Ishikawa (cell line): ENCODE data around the gene TCFL5.

Experiments used
- CEBPB ChIP-seq: IDR thresholded peaks from 2 replicates; pipeline ENCODE4 v1.6.1; 2012
- CREB1 ChIP-seq: IDR thresholded peaks from 2 replicates; pipeline ENCODE4 v1.6.1; 2012; ENCODE audit warnings: low read depth
- EGR1 ChIP-seq: IDR thresholded peaks from 2 replicates; pipeline ENCODE4 v1.6.1; 2012
- EP300 ChIP-seq: IDR thresholded peaks from 2 replicates; pipeline ENCODE4 v1.6.1; 2012; ENCODE audit warnings: borderline replicate concordance
- FOXM1 ChIP-seq: IDR thresholded peaks from 2 replicates; pipeline ENCODE4 v1.6.1; 2012; ENCODE audit warnings: low read depth, borderline replicate concordance
- MAX ChIP-seq: IDR thresholded peaks from 2 replicates; pipeline ENCODE4 v1.6.1; 2012
- NFIC ChIP-seq: IDR thresholded peaks from 2 replicates; pipeline ENCODE4 v1.6.1; 2012
- RAD21 ChIP-seq: IDR thresholded peaks from 2 replicates; pipeline ENCODE4 v1.6.1; 2012; ENCODE audit warnings: low read depth
- REST ChIP-seq: IDR thresholded peaks from 2 replicates; pipeline ENCODE4 v1.6.1; 2012; ENCODE audit warnings: low read depth, mild to moderate bottlenecking
- TAF1 ChIP-seq: IDR thresholded peaks from 2 replicates; pipeline ENCODE4 v1.6.1; 2012; ENCODE audit warnings: low read depth, mild to moderate bottlenecking
- TCF12 ChIP-seq: IDR thresholded peaks from 2 replicates; pipeline ENCODE4 v1.6.1; 2012; ENCODE audit warnings: low read depth
- TEAD4 ChIP-seq: IDR thresholded peaks from 2 replicates; pipeline ENCODE4 v1.6.1; 2012
- USF1 ChIP-seq: IDR thresholded peaks from 2 replicates; pipeline ENCODE4 v1.6.1; 2012
- YY1 ChIP-seq: IDR thresholded peaks from 2 replicates; pipeline ENCODE4 v1.6.1; 2012; ENCODE audit warnings: low read depth
- ZBTB7A ChIP-seq: IDR thresholded peaks from 2 replicates; pipeline ENCODE4 v1.6.1; 2012; ENCODE audit warnings: low read depth

TCFL5 gene

GRCh38 chr20:62822239-62822787 is 39.3 kb downstream of the TCFL5 start:
- TF ChIP-seq CREB1: no peak
- TF ChIP-seq TEAD4: no peak
- no peak for TF ChIP-seq NFIC
- no peak for TF ChIP-seq REST
- TF ChIP-seq RAD21: no peak
- TF ChIP-seq TCF12: no peak
- no peak for TF ChIP-seq ZBTB7A
- TF ChIP-seq EGR1: no peak
- no peak for TF ChIP-seq USF1
- no peak for TF ChIP-seq FOXM1
- no peak for TF ChIP-seq MAX
- no peak for TF ChIP-seq EP300
- no peak for TF ChIP-seq TAF1
- TF ChIP-seq CEBPB: no peak
- TF ChIP-seq YY1: no peak

- TF ChIP-seq ZBTB7A (peak; percentile 26; the same call in 1 of the 2 replicates), MAX (no peak), USF1 (no peak)
Observed at GRCh38 chr20:62821726-62822210, 39.9 kb downstream of the TCFL5 start.

GRCh38 chr20:62820962-62821725 is 40.5 kb downstream of the TCFL5 start:
- no peak for TF ChIP-seq TAF1
- no peak for TF ChIP-seq TCF12
- no peak for TF ChIP-seq TEAD4
- TF ChIP-seq ZBTB7A: no peak
- TF ChIP-seq MAX: no peak
- no peak for TF ChIP-seq CEBPB
- no peak for TF ChIP-seq YY1
- TF ChIP-seq CREB1: no peak
- TF ChIP-seq NFIC: no peak
- TF ChIP-seq FOXM1: no peak
- no peak for TF ChIP-seq USF1
- no peak for TF ChIP-seq EGR1

GRCh38 chr20:62820208-62820961 is 41.2 kb downstream of the TCFL5 start:
- TF ChIP-seq MAX: 0 out of 2 replicates have a peak, but pooled peaks have one; percentile 22
- TF ChIP-seq EGR1: peak; percentile 23; the same call in 1 of the 2 replicates
- TF ChIP-seq FOXM1: no peak
- no peak for TF ChIP-seq USF1

- TF ChIP-seq EP300 (no peak), USF1 (no peak; the same call in 1 of the 2 replicates), EGR1 (no peak; the same call in 1 of the 2 replicates), CREB1 (no peak), FOXM1 (peak; percentile 8; the same call in 1 of the 2 replicates), REST (peak; percentile 61), NFIC (no peak), TAF1 (no peak), ZBTB7A (peak; percentile 56), TCF12 (peak; percentile 74), MAX (0 out of 2 replicates have a peak, but pooled peaks have one; percentile 5), YY1 (peak; percentile 41; the same call in 1 of the 2 replicates), TEAD4 (peak; percentile 81; the same call in 1 of the 2 replicates), RAD21 (no peak), CEBPB (no peak)
Observed at GRCh38 chr20:62819494-62820174, 42.0 kb downstream of the TCFL5 start.
